A549 (cell line): Measurements from ENCODE around the gene EBI3.

ENCODE experiments used
- CBX8 ChIP-seq: fragments of 200-600 bp; sonication (generic); IDR thresholded peaks from 2 replicates; pipeline ENCODE4 v1.6.1; 2016
- CTCF ChIP-seq: fragments of >200 bp; sonication (Bioruptor Twin); formaldehyde crosslinking; IDR thresholded peaks from 3 replicates; pipeline ENCODE4 v1.5.1; 2016
- EP300 ChIP-seq, 2 experiments: fragments of >200 bp; sonication (Bioruptor Twin); formaldehyde crosslinking; IDR thresholded peaks; 2 replicates in 1 of 2; 3 replicates in 1 of 2; pipeline ENCODE4 v1.6.1; 2016 to 2017
- ESRRA ChIP-seq: fragments of 150-350 bp; IDR thresholded peaks from 2 replicates; pipeline ENCODE4 v1.6.1; 2014; ENCODE audit warnings: mild to moderate bottlenecking, low read length, borderline replicate concordance
- HDAC2 ChIP-seq: fragments of 200-600 bp; sonication (generic); IDR thresholded peaks from 2 replicates; pipeline ENCODE4 v1.6.1; 2016
- MAX ChIP-seq: IDR thresholded peaks from 2 replicates; pipeline ENCODE4 v1.6.1; 2012
- POLR2A ChIP-seq: IDR thresholded peaks from 2 replicates; pipeline ENCODE4 v1.6.1; 2012; ENCODE audit warnings: mild to moderate bottlenecking, low read length
- SMC3 ChIP-seq: fragments of >200 bp; sonication (Bioruptor Twin); formaldehyde crosslinking; IDR thresholded peaks from 3 replicates; pipeline ENCODE4 v1.6.1; 2018; ENCODE audit warnings: inconsistent platforms
- USF2 ChIP-seq: fragments of 450-650 bp; IDR thresholded peaks from 2 replicates; pipeline ENCODE4 v1.6.1; 2014; ENCODE audit warnings: antibody characterized with exemption
- ZC3H11A ChIP-seq: fragments of 450-650 bp; IDR thresholded peaks from 2 replicates; pipeline ENCODE4 v1.6.1; 2014; ENCODE audit warnings: antibody characterized with exemption, mild to moderate bottlenecking
- TF ChIP-seq, protein P1 (sequence below): fragments of >200 bp; sonication (Bioruptor Twin); formaldehyde crosslinking; IDR thresholded peaks from 3 replicates; pipeline ENCODE4 v1.6.1; 2016

DNA sequence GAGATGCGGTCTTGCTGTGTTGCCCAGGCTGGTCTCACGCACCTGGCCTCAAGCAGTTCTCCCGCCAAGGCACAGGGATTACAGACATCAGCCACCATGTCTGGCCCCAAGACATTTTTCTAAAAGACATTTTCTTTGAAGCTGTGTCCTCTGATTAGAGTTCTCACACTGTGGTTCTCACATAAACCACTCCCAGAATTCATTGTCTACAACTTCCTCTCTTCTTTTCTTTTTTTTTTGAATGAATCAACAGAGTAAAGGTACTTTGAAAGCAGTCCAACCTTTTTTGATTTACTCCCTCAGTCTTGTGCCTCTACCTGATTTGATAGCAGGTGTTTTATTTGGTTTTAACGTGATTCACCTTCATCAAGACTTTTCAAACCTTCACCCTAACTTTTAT lies 35.5 kb downstream of the EBI3 start:
- TF ChIP-seq HDAC2: no peak
- TF ChIP-seq ZC3H11A: no peak
- no peak for TF ChIP-seq CTCF
- no peak for TF ChIP-seq USF2
- TF ChIP-seq POLR2A: no peak
- TF ChIP-seq, protein P1, sequence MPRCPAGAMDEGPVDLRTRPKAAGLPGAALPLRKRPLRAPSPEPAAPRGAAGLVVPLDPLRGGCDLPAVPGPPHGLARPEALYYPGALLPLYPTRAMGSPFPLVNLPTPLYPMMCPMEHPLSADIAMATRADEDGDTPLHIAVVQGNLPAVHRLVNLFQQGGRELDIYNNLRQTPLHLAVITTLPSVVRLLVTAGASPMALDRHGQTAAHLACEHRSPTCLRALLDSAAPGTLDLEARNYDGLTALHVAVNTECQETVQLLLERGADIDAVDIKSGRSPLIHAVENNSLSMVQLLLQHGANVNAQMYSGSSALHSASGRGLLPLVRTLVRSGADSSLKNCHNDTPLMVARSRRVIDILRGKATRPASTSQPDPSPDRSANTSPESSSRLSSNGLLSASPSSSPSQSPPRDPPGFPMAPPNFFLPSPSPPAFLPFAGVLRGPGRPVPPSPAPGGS: no peak
- TF ChIP-seq EP300 (IDR thresholded peaks at IDR 0.05): no peak
- no peak for TF ChIP-seq CBX8
- no peak for TF ChIP-seq SMC3
- no peak for TF ChIP-seq MAX
- no peak for TF ChIP-seq ESRRA
